GM12801 (cell line): ENCODE results near the gene EFHC1.

Experiments
- TF ChIP-seq, protein P1 (sequence below): IDR thresholded peaks from one replicate; pipeline ENCODE4 v1.5.1; 2011; ENCODE audit warnings: control low read depth; ENCODE audit not compliant: insufficient read length; ENCODE audit errors: extremely low read depth

EFHC1 gene

DNA sequence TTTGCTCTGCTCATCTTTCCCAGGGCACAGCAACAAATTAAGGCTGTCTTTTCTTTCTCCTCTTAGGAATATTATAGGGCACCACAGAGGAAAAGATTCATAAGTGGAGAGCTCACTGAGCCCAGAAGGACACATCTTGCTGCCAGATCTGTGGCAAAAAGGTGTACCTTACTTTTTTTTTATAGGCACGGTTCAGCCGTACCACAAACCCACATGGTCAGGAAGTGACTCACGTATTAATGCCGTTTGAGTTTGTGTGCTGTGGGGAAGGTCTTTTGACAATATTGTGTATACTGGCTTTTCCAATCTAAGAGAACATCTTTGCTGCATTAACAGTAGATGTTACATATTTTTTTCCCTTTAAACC is 29.8 kb upstream of the EFHC1 start:
- TF ChIP-seq, protein P1, sequence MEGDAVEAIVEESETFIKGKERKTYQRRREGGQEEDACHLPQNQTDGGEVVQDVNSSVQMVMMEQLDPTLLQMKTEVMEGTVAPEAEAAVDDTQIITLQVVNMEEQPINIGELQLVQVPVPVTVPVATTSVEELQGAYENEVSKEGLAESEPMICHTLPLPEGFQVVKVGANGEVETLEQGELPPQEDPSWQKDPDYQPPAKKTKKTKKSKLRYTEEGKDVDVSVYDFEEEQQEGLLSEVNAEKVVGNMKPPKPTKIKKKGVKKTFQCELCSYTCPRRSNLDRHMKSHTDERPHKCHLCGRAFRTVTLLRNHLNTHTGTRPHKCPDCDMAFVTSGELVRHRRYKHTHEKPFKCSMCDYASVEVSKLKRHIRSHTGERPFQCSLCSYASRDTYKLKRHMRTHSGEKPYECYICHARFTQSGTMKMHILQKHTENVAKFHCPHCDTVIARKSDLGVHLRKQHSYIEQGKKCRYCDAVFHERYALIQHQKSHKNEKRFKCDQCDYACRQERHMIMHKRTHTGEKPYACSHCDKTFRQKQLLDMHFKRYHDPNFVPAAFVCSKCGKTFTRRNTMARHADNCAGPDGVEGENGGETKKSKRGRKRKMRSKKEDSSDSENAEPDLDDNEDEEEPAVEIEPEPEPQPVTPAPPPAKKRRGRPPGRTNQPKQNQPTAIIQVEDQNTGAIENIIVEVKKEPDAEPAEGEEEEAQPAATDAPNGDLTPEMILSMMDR = no peak

DNA sequence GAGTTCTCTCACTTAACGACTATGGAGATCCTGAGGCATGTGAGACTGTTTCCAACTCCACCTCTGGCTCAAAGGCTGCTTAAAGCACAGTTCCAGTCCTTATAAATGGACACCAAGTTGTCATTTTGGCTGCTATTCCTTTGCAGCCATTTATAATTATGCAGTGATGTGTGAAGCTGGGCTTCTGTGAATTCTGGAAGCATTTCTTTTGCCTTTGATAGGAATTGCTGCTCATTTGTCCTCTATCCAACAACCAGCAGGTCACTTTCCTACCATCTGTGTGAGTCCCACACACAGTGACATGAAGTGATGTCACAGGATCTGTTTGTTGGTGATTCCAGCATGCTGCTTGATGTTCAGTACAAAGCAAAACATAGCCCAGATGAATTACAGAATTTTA is 28.5 kb upstream of the EFHC1 start:
- TF ChIP-seq, protein P1 = no peak

DNA sequence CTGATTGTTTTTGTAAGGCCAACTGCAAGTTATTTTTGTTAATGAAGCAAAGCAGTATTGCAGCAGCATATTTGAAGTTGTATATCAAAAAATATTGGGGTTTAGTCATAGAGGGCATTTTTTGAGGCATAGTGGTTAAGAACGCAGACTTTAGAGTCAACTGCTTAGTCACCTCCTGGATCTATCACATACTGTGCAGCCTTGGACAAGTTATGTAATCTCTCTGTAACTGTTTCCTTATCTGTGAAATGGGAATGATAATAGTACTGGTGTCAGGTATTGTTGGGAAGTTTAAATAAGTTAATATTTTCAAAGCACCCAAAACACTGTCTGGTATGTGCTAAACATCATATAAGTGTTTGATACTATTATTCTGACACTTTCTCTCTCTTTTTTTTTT is 27.2 kb upstream of the EFHC1 start:
- TF ChIP-seq, protein P1 = no peak

DNA sequence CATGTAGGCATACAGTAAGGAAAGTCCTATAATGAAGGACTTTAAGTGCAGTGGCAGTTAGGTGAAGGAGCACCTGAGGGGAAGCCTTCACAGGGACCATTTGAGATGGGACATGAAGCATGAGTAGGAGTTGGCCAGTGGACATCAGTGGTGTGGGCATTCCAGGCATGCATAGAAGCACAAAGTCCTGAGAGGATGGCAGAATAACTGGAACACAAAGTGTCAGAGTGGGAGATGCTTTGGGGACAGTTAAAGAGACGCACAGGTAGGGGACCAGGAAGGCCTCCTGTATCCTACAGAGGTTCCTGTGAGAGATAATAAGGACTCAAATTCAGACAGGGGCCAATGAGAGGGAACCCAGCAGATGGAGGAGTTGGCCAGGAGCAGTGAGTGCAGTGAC is 26.4 kb upstream of the EFHC1 start:
- TF ChIP-seq, protein P1 = no peak

DNA sequence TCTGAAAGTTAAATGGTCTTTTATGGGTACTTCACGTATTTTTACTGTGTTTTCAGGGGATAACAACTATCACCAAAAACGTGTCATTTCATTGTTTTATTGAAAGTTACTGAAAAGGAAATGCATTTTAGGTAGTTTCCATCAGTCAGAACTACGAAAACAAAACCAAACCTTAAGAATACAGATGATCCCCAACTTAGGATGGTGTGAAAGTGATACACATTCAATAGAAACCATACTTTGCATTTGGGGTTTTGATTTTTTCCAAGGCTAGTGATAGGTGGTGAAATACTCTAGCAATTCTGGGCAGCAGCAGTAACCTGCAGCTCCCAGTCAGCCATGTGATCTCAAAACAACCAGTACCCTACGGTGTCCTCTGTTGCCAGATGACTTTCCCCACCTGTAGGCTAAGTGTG is 25.9 kb upstream of the EFHC1 start:
- TF ChIP-seq, protein P1 = no peak

DNA sequence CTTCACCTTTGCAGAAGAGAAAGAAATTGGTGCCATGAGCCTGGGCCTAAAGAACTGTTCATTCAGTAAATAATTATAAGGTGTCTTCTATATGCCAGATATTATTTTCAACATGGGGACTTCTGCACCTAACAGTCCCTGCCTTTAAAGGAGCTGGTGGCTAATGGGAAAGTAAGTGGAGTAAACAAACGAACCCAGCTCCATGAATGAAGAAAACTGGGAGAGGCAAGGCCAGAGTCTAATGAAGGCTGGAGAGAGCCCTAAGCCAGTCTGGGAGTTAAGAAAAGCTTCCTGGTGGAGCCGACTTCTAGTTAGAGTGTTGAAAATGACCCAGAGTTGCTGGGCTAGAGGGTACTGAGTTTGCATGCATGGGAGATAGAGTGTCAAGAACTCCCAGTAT is 24.2 kb upstream of the EFHC1 start:
- TF ChIP-seq, protein P1 = no peak

DNA sequence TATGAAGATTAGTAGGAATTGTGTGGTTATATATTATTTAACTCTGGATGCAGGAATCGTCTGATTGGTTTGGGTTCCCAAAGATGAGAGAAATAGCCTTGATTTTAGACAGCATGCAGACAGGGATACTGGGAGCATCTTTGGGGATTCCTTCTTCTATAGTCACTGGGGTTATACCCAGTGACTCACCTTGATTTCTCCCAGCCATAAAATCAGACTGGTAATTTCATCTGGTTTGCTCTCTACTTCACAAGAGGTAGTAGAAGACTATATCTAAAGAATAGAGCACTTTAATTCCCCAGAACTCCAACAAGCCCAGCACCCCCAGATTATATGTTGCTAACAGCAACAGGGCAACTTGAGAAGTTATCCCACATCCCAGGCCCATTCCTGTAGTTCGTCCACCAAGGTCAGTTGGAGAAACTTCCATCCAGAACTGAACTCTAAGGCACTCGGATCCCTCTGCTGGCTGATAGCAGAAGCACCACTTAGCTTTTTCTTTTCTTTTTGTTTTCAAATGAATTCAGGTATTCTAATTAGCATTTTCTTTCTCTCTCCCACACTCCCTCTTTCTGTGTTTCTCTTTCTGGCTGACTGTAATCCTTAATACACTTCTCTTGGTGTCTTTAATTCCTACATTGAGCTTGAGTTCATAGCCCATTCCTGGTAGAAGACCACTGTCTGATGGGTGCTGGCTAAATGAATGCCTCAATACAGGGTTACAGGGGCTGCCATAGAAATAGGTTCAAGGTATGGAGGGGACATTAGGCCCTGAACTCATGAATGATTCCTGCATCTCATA is 20.4 kb upstream of the EFHC1 start:
- TF ChIP-seq, protein P1 = peak; percentile 83
